Inferior parietal cortex (tissue), 1 donor: ENCODE results near the gene LUZP2.

Experiments
- DNase-seq: peaks from one replicate; pipeline ENCODE4 v3.0.0-alpha.2; 2016; ENCODE audit errors: extremely low spot score

The LUZP2 gene

DNA sequence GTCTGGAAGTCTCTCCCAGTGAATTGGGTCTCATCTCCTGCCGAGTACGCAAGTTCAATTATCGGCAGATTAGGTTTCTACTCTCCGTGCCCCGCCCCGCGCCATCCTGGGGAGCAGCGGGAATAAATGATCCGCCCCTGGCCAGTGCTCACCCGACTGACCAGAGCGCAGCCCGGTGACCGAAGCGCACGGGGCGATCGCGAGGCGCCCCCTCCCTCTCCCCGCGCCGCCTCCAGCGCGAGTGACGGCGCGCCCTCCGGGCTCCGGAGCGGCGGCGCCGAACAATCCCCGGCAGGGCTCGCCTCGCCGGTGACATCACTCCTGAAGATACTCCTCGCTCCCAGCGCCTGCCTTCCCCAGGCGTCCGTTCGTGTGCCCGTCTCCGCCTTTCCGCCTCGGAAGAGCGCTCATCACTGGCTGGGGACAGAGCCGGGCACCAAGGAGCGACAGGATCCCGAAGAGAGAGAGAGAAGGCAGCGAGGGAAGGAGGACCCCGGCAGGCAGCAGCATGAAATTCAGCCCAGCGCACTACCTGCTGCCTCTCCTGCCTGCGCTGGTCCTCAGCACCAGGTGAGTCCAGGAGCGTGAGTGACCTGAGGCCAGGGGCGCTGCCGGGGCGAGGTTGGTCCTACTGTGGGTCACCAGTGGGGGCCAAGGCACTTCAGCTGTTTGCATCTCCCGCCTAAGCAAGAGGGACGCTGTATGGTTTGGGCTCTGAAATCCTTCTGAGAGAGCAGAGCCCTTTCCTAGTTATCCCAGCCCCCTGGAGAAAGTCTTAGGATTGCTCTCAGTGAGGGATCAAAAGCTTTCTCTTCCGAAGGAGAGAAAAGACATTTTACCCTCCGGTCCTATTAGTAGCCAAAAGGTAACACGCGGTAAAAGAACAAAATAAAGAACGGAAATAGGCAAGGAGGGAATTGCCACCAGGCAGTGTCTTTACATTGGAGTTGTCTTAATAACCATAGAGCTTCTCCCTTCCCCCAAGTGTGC lies at the start of gene LUZP2:
Gene LUZP2 (plus strand): TSS at position 318 of the 990 bp plus-strand sequence.
- DNase-seq: peak; percentile 36

DNA sequence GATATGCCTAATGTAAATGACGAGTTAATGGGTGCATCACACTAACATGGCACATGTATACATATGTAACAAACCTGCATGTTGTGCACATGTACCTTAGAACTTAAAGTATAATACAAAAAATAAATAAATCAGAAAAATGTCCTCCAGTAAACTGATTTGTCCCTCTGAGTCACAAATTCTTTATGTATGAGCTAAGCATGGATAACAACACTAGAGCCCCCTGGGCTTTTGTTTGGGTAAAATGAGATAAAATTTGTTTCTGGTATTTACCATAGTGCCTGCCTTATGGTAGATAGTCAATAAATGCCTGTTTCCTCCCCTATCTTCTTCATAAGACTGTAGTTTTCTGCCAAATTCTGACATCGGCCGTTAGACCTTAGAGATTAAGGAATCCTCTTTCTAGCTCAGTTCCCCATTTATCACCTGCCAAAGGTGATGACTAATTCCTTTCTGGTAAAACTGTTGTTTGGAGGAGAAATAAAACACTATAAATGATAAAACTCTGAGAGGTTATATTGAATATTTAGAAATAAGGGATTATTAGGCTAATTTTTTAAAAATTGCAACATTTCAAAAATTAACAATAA lies 43.6 kb upstream of the LUZP2 start:
- no peak for DNase-seq

DNA sequence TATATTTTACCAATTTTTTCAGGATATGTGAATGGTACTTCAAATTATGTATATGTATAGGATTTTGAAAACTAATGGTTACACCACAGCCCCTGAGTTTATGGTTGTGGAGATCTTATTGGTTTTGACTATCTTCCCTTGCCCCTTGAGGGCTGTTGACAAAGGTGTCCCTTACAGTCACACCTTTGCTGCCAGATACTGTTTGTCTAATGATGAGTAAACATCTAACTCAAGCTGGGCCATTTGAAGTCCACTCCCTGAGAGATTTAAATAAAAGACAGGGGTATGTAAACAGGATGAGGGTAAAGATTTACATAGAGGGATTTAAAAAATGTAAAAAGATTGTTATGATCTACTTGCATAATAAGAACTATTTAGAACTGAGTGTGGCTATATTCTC lies 38.9 kb upstream of the LUZP2 start:
- DNase-seq: no peak

DNA sequence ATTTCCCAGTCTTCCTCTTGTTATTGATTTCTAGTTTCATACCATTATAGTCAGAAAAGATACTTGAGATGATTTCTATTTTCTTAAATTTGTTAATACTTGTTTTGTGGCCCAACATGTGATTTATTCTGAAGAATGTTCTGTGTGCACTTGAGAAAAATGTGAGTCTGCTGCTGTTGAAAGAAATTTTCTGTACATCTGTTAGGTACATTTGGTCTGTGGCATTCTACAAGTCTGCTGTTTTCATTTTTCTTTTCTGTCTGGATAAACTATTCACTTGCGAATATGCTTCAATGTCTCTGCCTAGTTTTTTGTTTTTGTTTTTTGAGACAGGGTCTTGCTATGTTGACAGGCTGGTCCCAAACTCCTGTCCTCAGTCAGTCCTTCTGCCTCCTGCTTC lies 26.4 kb upstream of the LUZP2 start:
- no peak for DNase-seq

DNA sequence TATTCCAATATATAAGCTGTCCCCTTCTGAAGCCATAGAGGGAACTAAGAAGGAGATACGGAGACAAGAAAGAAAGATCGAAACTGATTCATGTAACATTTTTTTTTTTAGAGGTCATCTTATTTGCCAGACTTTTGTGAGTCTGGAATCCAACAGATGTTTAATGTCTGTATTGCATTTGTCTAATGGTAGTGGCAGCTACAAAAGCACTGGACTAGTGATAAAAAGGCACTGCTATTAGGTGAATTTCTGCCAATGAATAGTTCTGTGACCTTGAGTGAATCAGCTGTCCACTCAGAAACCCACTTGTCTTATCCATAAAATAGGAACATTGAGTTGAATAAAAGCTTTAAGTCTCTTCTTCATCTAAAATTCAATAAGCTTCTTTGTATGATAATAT lies 25.8 kb upstream of the LUZP2 start:
- no peak for DNase-seq

DNA sequence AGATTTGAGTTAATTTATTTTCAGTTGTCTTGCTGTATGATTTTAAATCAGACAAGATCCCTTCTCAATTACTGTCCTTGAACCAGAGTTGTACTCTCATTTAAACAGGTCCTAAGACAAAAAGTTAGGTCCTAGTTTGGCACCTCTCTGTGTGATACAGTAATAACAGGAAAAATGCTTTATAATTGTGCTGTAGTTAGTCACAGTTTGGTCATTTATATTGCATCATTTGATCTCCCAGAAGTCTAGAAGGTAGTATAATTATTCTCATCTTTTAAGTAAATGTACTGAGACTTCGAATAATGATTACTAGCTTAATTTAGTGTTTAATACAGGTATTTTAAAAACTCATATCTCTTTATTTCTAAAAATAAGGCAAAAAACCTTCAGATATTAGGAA lies 18.1 kb upstream of the LUZP2 start:
- DNase-seq: no peak

DNA sequence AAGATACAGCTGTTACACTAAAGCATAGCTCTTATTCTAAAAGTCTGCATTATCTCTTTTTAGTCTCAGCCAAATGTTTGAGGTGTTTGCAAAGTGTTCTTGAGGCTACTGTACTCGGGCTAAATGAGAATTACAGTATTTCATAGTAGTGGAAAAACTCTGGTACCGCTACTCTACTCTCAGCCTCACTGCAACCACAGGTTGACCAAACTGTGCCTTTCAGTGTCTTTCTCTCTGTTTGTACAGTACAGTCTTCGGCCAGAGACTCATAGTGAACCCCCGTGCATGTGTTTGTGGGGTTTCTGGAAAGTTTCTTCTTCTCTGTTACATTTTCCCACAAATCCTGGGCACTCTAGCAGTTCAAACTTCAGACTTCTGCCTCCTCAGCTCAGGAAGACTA lies 7.4 kb upstream of the LUZP2 start:
- no peak for DNase-seq

DNA sequence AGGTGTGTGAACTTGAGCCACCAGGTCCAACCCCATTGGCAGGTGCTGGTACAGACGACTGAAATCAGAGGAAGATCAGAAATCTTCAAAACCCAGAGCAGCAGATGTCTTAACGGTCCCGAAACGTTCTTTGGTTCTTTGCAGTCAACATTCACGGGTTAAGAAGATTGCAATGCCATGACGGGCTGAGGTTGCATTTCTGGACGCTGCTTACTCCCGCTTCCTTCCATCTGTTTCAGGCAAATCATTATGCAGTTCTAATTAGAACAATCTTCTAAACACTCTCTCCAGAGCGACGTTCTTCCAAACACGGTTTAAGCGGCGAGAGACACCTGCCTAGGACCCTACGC lies 492 bp upstream of the LUZP2 start:
- no peak for DNase-seq

DNA sequence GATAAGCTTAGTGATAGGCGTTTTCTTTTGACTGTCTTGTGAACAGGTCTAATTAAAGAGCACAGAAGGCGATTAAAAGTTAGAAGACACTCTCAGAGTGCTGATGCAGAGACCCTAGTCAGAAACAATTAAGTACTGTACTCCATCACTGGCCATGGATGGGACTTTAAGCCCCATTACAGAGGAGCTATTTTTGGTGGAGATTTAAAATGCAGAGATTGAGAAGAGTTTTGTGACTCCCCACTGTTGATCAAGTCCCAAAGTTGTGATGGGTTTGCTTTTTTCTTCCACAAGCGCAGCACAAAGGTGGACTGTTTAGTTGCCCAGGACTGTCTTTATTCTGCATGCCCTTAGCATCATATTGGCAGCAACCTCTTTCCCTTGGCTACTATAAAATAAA lies 978 bp downstream of the LUZP2 start:
- no peak for DNase-seq

DNA sequence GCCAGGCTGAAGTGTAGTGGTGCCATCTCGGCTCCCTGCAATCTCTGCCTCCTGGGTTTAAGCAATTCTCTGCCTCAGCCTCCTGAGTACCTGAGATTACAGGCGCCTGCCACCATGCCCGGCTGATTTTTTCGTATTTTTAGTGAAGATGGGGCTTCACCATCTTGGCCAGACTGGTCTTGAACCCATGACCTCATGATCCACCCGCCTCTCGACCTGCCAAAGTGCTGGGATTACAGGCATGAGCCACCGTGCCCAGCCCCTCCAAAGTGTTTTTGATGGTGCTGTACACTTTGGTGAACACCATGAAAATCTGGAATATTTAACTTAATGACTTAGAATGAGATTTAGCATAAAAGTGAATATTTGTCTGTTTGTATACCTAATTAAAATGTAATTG lies 5.6 kb downstream of the LUZP2 start:
- no peak for DNase-seq

DNA sequence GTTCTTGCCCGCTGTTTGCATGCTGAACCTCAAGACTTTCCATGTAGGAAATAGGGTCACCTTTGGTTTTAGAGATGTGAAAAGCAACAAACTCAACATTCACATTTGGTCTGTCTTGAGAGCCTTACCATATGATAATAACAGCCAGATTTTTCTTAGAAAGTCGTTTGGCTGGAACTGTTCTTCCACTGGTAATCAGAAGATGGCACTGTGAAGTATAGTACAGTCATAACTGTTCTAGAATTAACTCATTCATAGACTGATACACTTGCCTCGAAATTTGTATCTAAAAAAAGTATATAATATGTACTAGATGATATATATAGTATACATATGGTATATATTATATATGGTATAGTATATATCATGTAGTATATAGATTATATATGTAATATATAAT lies 12.3 kb downstream of the LUZP2 start:
- DNase-seq: no peak

DNA sequence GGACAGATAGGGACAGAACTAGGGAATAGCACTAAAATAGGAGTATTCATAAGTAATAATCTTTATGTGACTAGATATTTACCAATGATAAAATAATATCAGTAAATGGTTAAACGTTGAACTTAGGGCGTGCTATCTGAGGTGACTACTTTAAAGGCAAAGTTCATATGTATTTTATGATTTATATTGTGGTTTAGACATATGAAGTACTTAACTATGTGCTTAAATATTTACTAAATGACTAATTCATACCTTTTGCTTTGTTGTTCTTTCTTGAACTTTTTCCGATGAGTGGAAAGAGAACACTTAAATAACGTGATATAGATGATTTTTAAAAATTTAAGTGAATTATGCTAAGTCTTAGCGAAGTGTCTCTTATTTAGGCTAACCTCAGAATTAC lies 14.7 kb downstream of the LUZP2 start:
- no peak for DNase-seq

DNA sequence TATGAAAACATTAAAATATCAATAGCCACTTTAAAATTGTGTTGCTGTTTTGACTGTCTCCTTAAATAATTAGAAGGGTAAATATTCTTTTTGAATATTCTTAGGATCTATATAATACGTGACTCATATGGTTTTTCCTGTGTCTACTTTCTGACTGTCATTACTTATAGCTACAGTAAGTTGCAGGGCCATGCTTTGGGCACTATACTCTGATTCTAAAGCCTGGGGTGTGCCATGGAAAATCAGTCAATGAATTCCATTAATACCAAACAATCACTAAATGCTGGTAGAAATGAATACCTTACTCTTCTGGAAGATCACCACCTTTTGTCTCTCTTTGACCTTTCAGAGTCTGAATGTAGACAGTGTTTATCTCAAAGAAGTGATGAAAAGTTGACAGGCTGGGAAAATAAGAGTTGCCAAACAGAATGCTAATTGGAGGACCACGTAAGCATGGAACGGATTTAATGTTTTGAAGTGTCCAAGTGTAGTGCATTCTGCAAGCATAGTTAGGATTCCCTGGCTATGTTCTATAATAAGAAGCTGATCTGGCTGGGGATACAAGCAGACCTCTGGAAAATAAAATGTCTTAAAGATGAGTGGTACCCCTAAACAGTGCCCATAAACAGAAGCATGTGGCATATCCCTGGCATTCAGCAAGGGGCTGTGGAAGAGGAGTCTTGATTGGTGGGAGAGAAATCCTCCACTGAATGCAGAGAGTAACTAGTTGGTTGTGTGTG lies 16.8 kb downstream of the LUZP2 start:
- DNase-seq: no peak

DNA sequence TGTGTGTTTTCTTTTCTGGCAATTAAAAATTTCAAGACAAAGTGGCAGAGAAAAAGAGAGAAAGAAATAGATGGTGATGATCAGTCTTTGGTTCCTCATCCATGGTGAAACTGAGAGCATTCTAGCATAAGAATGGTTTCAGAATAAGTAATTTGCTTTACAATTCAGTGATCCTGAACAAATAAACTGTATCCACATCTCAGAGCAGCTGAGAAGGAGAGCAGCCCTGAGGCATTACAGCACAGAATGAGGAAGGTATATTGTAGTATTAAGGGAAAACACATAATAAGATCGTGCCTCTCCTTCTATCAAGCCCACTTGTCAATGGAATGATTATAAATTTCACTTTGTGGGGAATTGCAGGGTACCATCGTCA lies 17.4 kb downstream of the LUZP2 start:
- no peak for DNase-seq

DNA sequence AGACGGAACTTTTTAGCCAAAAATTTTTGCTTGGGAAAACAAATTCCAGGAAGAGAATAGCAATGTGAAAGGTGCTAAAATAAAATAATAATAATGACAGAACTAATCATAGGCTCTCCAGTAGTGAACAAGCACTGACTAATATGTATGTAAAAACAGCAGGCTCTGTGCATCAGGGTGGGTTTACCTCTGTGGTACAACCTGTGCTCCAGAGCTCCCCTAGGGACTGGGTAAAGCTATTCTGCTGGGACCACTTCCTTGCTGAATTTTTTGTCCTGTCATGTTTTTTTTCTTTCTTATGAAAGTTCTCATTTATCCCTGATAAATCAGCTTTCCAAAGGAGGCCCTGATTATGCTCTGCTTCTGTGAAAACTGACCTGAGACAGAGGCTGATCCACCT lies 18.8 kb downstream of the LUZP2 start:
- DNase-seq: no peak

DNA sequence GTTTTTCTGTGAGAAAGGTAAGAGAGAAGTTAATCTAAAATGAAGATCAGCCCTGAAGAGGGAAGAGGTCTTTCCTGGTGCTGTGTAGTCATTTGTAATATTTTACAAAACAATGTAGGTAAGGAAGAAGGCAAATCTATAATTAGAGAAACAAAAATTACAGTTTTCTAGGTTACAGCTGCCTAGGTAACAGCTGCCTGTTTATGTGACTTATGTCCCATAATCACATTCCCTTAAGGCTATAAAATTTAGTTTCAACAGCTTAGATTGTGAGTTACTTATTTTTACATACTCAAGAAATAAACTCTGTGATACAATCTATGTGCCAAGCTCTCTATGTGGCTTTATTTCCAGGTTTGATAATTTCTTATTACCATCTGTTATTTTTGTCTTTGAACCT lies 19.8 kb downstream of the LUZP2 start:
- no peak for DNase-seq

DNA sequence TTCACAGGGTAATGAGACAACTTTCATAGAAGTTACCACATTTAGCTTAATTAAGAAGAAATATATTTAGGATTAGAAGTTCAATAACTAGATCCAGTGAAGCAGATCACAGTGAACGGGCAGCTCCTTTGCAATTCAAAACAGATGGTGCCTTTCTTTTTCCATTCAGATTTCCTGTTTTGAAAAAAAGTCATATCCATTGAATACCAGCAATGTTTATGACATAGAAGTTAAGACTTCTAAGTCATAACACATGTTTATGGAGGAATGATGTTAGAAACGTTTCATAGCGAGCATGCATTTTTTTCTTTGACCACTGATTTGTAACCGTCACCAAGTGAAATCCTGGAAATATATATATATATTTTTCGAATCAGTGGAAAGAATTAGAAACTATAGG lies 24.7 kb downstream of the LUZP2 start:
- no peak for DNase-seq

DNA sequence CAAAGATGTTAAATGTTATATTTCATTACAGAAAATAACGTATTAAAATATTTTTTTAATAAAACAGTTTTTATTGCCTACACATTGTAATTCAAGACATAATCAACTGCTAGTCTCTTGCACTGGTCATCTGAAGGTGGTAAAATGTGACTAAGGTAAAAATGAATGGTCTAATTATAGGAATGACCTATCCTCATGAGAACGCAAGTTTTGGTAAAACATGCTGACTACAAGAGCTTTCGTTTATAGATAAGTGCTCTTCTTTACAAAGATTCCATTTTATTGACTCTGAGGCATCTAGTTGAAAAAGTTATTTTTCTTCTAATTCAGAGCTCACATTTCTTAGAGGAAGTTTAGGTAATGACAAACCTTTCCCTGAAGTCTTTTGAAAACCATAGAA lies 27.3 kb downstream of the LUZP2 start:
- no peak for DNase-seq

DNA sequence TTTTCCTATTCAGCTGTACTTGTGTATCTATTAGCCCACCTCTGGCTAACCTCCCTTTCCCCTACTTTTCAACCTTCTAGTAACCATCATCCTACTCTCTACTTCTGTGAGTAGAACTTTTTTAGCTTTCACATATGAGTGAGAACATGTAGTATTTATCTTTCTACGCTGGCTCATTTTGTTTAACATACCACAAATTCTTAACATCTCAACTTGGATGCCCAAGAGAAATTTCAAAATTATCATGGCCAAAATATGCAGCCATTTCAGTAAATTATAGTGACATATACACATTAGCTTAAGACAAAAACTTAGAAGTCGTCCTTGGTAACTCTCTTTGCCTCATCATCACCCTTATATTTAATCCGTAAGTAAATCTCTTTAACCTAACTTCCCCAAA lies 34.7 kb downstream of the LUZP2 start:
- no peak for DNase-seq

DNA sequence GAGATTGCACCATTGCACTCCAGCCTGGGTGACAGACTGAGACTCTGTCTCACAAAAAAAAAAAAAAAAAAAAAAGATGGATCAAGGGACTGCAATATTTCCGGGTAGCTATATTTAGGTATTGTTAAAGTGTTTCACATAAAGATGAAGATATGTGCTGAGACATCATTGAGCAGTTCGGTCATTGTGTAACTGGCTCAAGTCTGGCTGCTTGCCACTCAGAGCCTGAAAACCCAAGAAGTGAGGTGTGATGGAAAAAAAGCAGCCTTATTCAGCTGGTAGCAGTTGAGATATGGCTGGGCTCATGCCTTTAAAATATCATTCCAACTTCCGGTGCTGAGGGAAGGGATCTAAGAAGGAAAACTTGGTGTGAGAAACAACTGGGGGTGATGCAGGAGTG lies 46.9 kb downstream of the LUZP2 start:
- DNase-seq: no peak

DNA sequence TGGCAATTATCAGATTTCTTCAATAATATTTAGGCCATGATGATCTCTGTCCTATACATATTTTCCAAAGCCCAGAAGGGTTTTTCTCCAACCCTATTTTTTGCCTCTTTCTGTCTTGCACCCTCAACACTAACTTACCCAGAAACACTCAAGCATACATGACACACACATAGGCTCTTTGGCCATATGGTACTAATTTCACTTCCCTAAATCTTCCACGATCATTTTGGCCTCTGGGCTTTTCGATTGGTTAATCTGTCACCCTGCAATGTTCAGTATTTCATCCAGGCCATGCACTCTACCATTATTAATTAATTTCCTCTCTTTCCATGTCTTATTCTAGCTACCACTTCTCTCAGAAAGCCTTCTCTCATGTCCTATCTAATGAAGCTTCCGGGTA lies 59.8 kb downstream of the LUZP2 start:
- no peak for DNase-seq

DNA sequence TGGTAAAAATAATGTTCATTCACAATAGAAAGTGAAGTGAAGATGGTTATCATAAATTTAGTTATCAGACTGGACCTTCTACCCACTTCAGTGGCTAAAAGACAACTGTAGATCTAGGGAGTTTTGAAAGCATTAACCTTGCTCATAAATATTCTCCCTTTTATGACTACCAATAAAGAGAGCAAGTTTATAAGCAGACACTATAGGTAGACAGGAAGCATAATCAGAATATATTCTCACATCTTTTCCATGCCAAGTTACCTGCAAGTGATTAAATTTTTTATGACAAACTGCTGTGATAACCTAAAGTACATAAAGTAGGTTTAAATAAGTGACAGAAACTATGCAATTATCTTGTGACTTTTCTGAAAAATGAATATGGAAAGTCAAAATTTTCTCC lies 62.5 kb downstream of the LUZP2 start:
- DNase-seq: no peak

DNA sequence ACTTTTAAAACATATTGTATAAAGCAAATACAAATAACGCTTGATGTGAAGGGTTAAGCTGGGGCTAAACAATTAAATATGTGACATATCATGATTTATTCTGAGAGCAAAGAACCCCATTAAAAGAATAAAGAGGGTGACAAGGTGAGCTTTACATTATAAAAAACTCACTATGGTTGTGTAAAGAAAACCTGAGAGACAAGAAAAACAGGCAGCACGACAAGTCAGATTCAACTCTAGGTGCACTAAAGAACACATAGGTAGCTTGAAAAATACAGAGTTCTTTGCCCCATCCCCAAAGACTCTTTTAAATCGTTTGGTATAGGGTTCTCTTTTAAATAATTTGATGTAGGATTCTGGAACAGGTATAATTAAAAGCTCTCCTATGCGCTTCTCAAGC lies 63.5 kb downstream of the LUZP2 start:
- no peak for DNase-seq
